ENCODE measurements around the gene SCN2B.

Gene SCN2B

GRCh38 chr11:118216621-118217481 is 40.4 kb upstream of the SCN2B start:
- DNase-seq (ENCODE audit: insufficient read length, low spot score) (no peak), FAIRE-seq (peak; percentile 86)
- TF ChIP-seq POU2F2 (IDR thresholded peaks at IDR 0.05; ENCODE audit: low read depth, low read length) (peak; percentile 14; the same call in 1 of the 2 replicates), POLR2A (IDR thresholded peaks at IDR 0.05; ENCODE audit: low read depth, low read length) (no peak), POLR2AphosphoS5 (IDR thresholded peaks at IDR 0.05; ENCODE audit: low read depth, low read length) (no peak)

DNA sequence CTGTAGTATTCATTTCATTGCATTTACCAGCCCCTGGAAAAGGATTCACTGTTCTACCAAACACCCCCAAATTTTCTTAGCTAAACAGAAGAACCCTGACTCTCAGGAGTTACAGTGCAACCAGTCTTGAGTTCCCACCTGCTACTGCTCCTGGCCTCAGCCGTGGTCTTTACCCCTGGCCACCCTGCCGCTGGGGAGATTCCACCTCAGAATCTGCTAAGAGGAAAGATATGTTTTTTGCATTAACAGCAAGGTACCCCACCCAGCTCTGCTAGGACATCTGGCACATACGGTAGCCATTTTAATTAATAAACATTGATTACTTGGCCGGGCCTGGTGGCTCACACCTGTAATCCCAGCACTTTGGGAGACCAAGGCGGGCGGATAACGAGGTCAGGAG is 39.3 kb upstream of the SCN2B start:
- no peak for FAIRE-seq
- TF ChIP-seq SPI1 (IDR thresholded peaks at IDR 0.05; ENCODE audit: low read depth, low read length): no peak
- TF ChIP-seq POU2F2 (IDR thresholded peaks at IDR 0.05; ENCODE audit: low read depth, low read length): no peak
- no peak for TF ChIP-seq POLR2AphosphoS5 (IDR thresholded peaks at IDR 0.05; ENCODE audit: low read depth, low read length)
- no peak for TF ChIP-seq PAX5 (IDR thresholded peaks at IDR 0.05; ENCODE audit: insufficient read depth, low read length, severe bottlenecking)
- TF ChIP-seq TAF1 (IDR thresholded peaks at IDR 0.05; ENCODE audit: low read depth, low read length): no peak
- TF ChIP-seq POLR2A (IDR thresholded peaks at IDR 0.05; ENCODE audit: low read depth, low read length): no peak

DNA sequence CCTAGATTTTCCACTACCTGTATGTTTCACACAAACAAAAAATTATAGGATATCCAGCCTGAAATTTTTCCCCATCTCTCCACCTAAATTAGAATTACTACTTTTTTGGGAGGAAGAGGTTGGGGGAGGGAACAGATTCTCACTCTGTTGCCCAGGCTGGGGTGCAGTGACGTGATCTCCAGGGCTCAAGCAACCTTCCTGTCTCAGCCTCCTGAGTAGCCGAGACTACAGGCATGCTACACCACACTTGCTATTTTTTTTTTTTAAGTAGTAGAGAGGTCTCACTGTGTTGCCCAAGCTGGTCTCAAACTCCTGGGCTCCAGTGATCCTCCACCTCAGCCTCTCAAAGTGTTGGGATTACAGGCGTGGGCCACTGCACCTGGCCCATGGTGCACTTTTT is 38.8 kb upstream of the SCN2B start:
- DNase-seq (ENCODE audit: insufficient read length, low spot score): no peak
- TF ChIP-seq TAF1 (IDR thresholded peaks at IDR 0.05; ENCODE audit: low read depth, low read length): no peak
- no peak for TF ChIP-seq PAX5 (IDR thresholded peaks at IDR 0.05; ENCODE audit: insufficient read depth, low read length, severe bottlenecking)
- no peak for TF ChIP-seq POLR2AphosphoS5 (IDR thresholded peaks at IDR 0.05; ENCODE audit: low read depth, low read length)
- TF ChIP-seq POU2F2 (IDR thresholded peaks at IDR 0.05; ENCODE audit: low read depth, low read length): no peak
- peak; percentile 71 for FAIRE-seq

More for the DNA sequence above, 39.3 kb upstream of the SCN2B start:
- DNase-seq (ENCODE audit: insufficient read length, low spot score): no peak

- peak; percentile 84 for FAIRE-seq
- DNase-seq (ENCODE audit: insufficient read length, low spot score): no peak
These were observed 37.9 kb upstream of the SCN2B start for GRCh38 chr11:118214210-118214914.

DNA sequence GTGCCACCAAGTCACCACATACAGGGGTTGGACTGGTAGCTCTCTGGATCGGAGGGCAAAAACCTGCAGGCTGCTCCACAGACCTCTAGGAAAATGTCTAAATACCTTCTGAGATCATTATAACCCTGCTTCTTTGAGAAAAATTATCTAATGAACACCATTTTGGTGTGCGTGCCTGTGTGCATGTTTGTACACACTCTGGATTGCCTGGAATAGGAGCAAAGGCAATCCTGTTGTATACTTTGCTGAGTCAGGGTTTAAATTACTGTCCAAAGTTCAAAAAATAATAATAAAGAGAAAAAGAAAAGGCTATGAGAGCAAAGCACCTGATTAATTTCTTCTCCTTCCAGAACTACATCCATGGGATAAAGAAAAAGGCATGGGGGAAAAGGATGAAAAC is 37.3 kb upstream of the SCN2B start:
- DNase-seq (ENCODE audit: insufficient read length, low spot score) (no peak), FAIRE-seq (no peak)
- TF ChIP-seq POLR2AphosphoS5 (IDR thresholded peaks at IDR 0.05; ENCODE audit: low read depth, low read length) (no peak), PAX5 (IDR thresholded peaks at IDR 0.05; ENCODE audit: insufficient read depth, low read length, severe bottlenecking) (no peak), POU2F2 (IDR thresholded peaks at IDR 0.05; ENCODE audit: low read depth, low read length) (no peak), SPI1 (IDR thresholded peaks at IDR 0.05; ENCODE audit: low read depth, low read length) (no peak)

More at GRCh38 chr11:118214210-118214914, 37.9 kb upstream of the SCN2B start:
- TF ChIP-seq SPI1 (IDR thresholded peaks at IDR 0.05; ENCODE audit: low read depth, low read length): peak; percentile 97
- TF ChIP-seq PAX5 (IDR thresholded peaks at IDR 0.05; ENCODE audit: insufficient read depth, low read length, severe bottlenecking): no peak
- no peak for TF ChIP-seq TAF1 (IDR thresholded peaks at IDR 0.05; ENCODE audit: low read depth, low read length)
- no peak for TF ChIP-seq POU2F2 (IDR thresholded peaks at IDR 0.05; ENCODE audit: low read depth, low read length)
- no peak for TF ChIP-seq POLR2A (IDR thresholded peaks at IDR 0.05; ENCODE audit: low read depth, low read length)

DNA sequence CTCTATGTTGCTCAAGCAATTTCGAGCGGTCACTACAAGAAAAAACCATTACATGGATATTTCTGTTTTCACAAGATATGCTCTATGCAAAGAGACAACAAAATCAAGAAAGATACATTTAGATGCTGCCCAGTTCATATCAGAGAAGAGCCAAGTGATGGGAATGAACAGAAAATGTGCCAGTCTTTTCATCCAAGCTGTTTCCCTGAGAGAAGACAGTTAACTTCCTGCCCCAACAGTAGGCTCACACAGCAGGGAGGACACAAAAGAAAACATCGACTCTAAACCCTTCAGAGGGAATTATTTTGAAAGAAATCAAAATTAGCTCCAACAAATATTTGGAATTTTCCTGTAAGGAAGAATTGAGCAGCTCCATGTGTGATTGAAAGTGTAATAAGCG is 36.8 kb upstream of the SCN2B start:
- FAIRE-seq: no peak
- no peak for TF ChIP-seq TAF1 (IDR thresholded peaks at IDR 0.05; ENCODE audit: low read depth, low read length)

GRCh38 chr11:118212781-118213191 is 36.3 kb upstream of the SCN2B start:
- no peak for FAIRE-seq
- TF ChIP-seq POU2F2 (IDR thresholded peaks at IDR 0.05; ENCODE audit: low read depth, low read length) (no peak), SPI1 (IDR thresholded peaks at IDR 0.05; ENCODE audit: low read depth, low read length) (no peak), PAX5 (IDR thresholded peaks at IDR 0.05; ENCODE audit: insufficient read depth, low read length, severe bottlenecking) (no peak), POLR2AphosphoS5 (IDR thresholded peaks at IDR 0.05; ENCODE audit: low read depth, low read length) (no peak), POLR2A (IDR thresholded peaks at IDR 0.05; ENCODE audit: low read depth, low read length) (no peak), TAF1 (IDR thresholded peaks at IDR 0.05; ENCODE audit: low read depth, low read length) (no peak)

More for the DNA sequence above, 36.8 kb upstream of the SCN2B start:
- DNase-seq (ENCODE audit: insufficient read length, low spot score): no peak

GRCh38 chr11:118212131-118212725 is 35.8 kb upstream of the SCN2B start:
- DNase-seq (ENCODE audit: insufficient read length, low spot score): no peak
- peak; percentile 54 for FAIRE-seq
- TF ChIP-seq SPI1 (IDR thresholded peaks at IDR 0.05; ENCODE audit: low read depth, low read length) (no peak), POU2F2 (IDR thresholded peaks at IDR 0.05; ENCODE audit: low read depth, low read length) (no peak), POLR2A (IDR thresholded peaks at IDR 0.05; ENCODE audit: low read depth, low read length) (no peak), PAX5 (IDR thresholded peaks at IDR 0.05; ENCODE audit: insufficient read depth, low read length, severe bottlenecking) (no peak), TAF1 (IDR thresholded peaks at IDR 0.05; ENCODE audit: low read depth, low read length) (no peak), POLR2AphosphoS5 (IDR thresholded peaks at IDR 0.05; ENCODE audit: low read depth, low read length) (no peak)

More at GRCh38 chr11:118212781-118213191, 36.3 kb upstream of the SCN2B start:
- DNase-seq (ENCODE audit: insufficient read length, low spot score): no peak

DNA sequence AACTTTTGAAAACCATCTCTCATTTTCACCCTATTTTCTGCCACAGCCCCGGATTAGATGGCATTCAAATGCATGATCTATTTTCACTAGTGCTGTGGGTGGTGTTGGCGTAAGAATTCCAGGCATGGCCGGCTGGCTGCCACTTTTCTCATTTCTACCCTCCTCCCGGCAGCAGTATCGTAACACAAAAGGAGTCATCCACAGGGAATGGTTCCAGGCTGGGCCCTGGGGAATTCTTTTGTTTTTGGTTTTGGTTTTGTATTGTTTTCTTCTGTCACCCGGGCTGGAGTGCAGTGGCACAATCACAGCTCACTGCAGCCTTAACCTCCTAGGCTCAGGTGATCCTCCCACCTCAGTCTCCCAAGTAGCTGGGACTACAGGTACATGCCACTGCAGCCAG is 34.6 kb upstream of the SCN2B start:
- FAIRE-seq (no peak), DNase-seq (ENCODE audit: insufficient read length, low spot score) (no peak)
- TF ChIP-seq POLR2A (IDR thresholded peaks at IDR 0.05; ENCODE audit: low read depth, low read length) (no peak), POU2F2 (IDR thresholded peaks at IDR 0.05; ENCODE audit: low read depth, low read length) (no peak), SPI1 (IDR thresholded peaks at IDR 0.05; ENCODE audit: low read depth, low read length) (no peak), TAF1 (IDR thresholded peaks at IDR 0.05; ENCODE audit: low read depth, low read length) (no peak), PAX5 (IDR thresholded peaks at IDR 0.05; ENCODE audit: insufficient read depth, low read length, severe bottlenecking) (no peak), POLR2AphosphoS5 (IDR thresholded peaks at IDR 0.05; ENCODE audit: low read depth, low read length) (no peak)
